Anterior cingulate cortex (tissue), 58 donors: ENCODE measurements around the gene GPC6.
A peak's percentile ranks its signal among the peaks of the same experiment; 100 is the strongest.

Experiments used
- DNase-seq, 58 donors: peaks; one replicate each; lab custom pipeline; 2025; lab: John Stamatoyannopoulos, UW

Gene GPC6

GRCh38 chr13:93716623-93717022, 490.0 kb downstream of the GPC6 start:
- no peak for DNase-seq

GRCh38 chr13:93721483-93721882, 494.9 kb downstream of the GPC6 start:
- DNase-seq: no peak

- peak in 1 of 58 donors; percentile 0 for DNase-seq
Measured at GRCh38 chr13:93723316-93723715, 496.7 kb downstream of the GPC6 start.

- no peak for DNase-seq
Measured at GRCh38 chr13:93724187-93724586, 497.6 kb downstream of the GPC6 start.

GRCh38 chr13:93726173-93726957, 499.8 kb downstream of the GPC6 start:
- no peak for DNase-seq

- no peak for DNase-seq
Measured at GRCh38 chr13:93727211-93728141, 500.9 kb downstream of the GPC6 start.

- no peak for DNase-seq
Measured at GRCh38 chr13:93729383-93729782, 502.8 kb downstream of the GPC6 start.

- no peak for DNase-seq
Measured at GRCh38 chr13:93730780-93731179, 504.2 kb downstream of the GPC6 start.

GRCh38 chr13:93732186-93732585, 505.6 kb downstream of the GPC6 start:
- DNase-seq: no peak

GRCh38 chr13:93736081-93736480, 509.5 kb downstream of the GPC6 start:
- DNase-seq: no peak

- DNase-seq: no peak
Measured at GRCh38 chr13:93736909-93737308, 510.3 kb downstream of the GPC6 start.

- DNase-seq: no peak
Measured at GRCh38 chr13:93740334-93740733, 513.7 kb downstream of the GPC6 start.

- no peak for DNase-seq
Measured at GRCh38 chr13:93744033-93744432, 517.4 kb downstream of the GPC6 start.

- DNase-seq: no peak
Measured at GRCh38 chr13:93744886-93745285, 518.3 kb downstream of the GPC6 start.

- DNase-seq: no peak
Measured at GRCh38 chr13:93745884-93746283, 519.3 kb downstream of the GPC6 start.

- no peak for DNase-seq
Measured at GRCh38 chr13:93746589-93746988, 520.0 kb downstream of the GPC6 start.

- no peak for DNase-seq
Measured at GRCh38 chr13:93750676-93751075, 524.1 kb downstream of the GPC6 start.

GRCh38 chr13:93751117-93751516, 524.5 kb downstream of the GPC6 start:
- no peak for DNase-seq

GRCh38 chr13:93752541-93752940, 525.9 kb downstream of the GPC6 start:
- no peak for DNase-seq

- no peak for DNase-seq
Measured at GRCh38 chr13:93753639-93754038, 527.0 kb downstream of the GPC6 start.

GRCh38 chr13:93755341-93755740, 528.7 kb downstream of the GPC6 start:
- DNase-seq: no peak

GRCh38 chr13:93758575-93758974, 532.0 kb downstream of the GPC6 start:
- no peak for DNase-seq
